H9 (cell line): ENCODE data around the gene ARF5. TPM values are rescaled to one million over a fixed set of nuclear protein-coding genes. Genes with fewer than 3 reads are reported as not detected.

Source experiments
- DNase-seq: peaks from one replicate; pipeline ENCODE4 v3.0.0-alpha.2; 2017
- H2AFZ ChIP-seq: one replicate; pipeline ENCODE4 v1.6.1; 2013; ENCODE audit warnings: mild to moderate bottlenecking, low read length, control low read depth, moderate library complexity
- H2AK5ac ChIP-seq: 2 replicates; pipeline ENCODE4 v1.6.1; 2013; ENCODE audit warnings: low read length, control low read depth, mixed read lengths; ENCODE audit not compliant: insufficient read length
- H2BK120ac ChIP-seq: one replicate; pipeline ENCODE4 v1.6.1; 2013; ENCODE audit warnings: low read depth, mild to moderate bottlenecking, low read length, control low read depth, inconsistent platforms; ENCODE audit not compliant: poor library complexity, severe bottlenecking
- H2BK12ac ChIP-seq: 2 replicates; pipeline ENCODE4 v1.6.1; 2013; ENCODE audit warnings: low read length, control low read depth, mixed read lengths, low read depth; ENCODE audit not compliant: insufficient read length
- H2BK15ac ChIP-seq: 2 replicates; pipeline ENCODE4 v1.6.1; 2013; ENCODE audit warnings: low read depth, low read length, control low read depth
- H2BK20ac ChIP-seq: one replicate; pipeline ENCODE4 v1.6.1; 2013; ENCODE audit warnings: low read depth, mild to moderate bottlenecking, low read length, control low read depth, inconsistent platforms; ENCODE audit not compliant: poor library complexity, severe bottlenecking
- H2BK5ac ChIP-seq: 2 replicates; pipeline ENCODE4 v1.6.1; 2013; ENCODE audit warnings: low read length, control low read depth, mixed read lengths; ENCODE audit not compliant: insufficient read length
- H3K14ac ChIP-seq: 2 replicates; pipeline ENCODE4 v1.6.1; 2013; ENCODE audit warnings: low read length, control low read depth; ENCODE audit not compliant: insufficient read depth
- H3K18ac ChIP-seq: 2 replicates; pipeline ENCODE4 v1.6.1; 2013; ENCODE audit warnings: low read depth, mild to moderate bottlenecking, mixed read lengths, low read length, control low read depth; ENCODE audit not compliant: insufficient read length
- H3K23ac ChIP-seq: 2 replicates; pipeline ENCODE4 v1.6.1; 2013; ENCODE audit warnings: low read length, control low read depth, mixed read lengths, low read depth; ENCODE audit not compliant: insufficient read length
- H3K23me2 ChIP-seq: 2 replicates; pipeline ENCODE4 v1.6.1; 2013; ENCODE audit warnings: low read depth, mild to moderate bottlenecking, mixed read lengths, low read length, control low read depth; ENCODE audit not compliant: insufficient read length, poor library complexity, severe bottlenecking
- H3K27ac ChIP-seq: 2 replicates; pipeline ENCODE4 v1.5.1; 2013; ENCODE audit warnings: low read length, control low read depth, mixed read lengths, low read depth; ENCODE audit not compliant: insufficient read length
- H3K27me3 ChIP-seq: 2 replicates; pipeline ENCODE4 v1.6.1; 2013; ENCODE audit warnings: low read length, control low read depth, inconsistent platforms; ENCODE audit not compliant: insufficient read depth
- H3K4ac ChIP-seq: 2 replicates; pipeline ENCODE4 v1.6.1; 2013; ENCODE audit warnings: low read depth, mild to moderate bottlenecking, control low read depth, inconsistent platforms, low read length, moderate library complexity
- H3K4me1 ChIP-seq: 2 replicates; pipeline ENCODE4 v1.6.1; 2013; ENCODE audit warnings: low read length, control low read depth, inconsistent platforms; ENCODE audit not compliant: insufficient read depth
- H3K4me2 ChIP-seq: 2 replicates; pipeline ENCODE4 v1.6.1; 2013; ENCODE audit warnings: low read length, control low read depth, mixed read lengths; ENCODE audit not compliant: insufficient read length, insufficient read depth
- H3K56ac ChIP-seq: 2 replicates; pipeline ENCODE4 v1.6.1; 2013; ENCODE audit warnings: low read depth, mild to moderate bottlenecking, mixed read lengths, low read length, control low read depth; ENCODE audit not compliant: insufficient read length
- H3K79me1 ChIP-seq: 2 replicates; pipeline ENCODE4 v1.6.1; 2013; ENCODE audit warnings: low read depth, mild to moderate bottlenecking, moderate library complexity, low read length, control low read depth, inconsistent platforms; ENCODE audit not compliant: insufficient read depth, poor library complexity, severe bottlenecking
- H3K79me2 ChIP-seq: 2 replicates; pipeline ENCODE4 v1.6.1; 2013; ENCODE audit warnings: low read length, control low read depth, inconsistent platforms; ENCODE audit not compliant: insufficient read depth
- H3K9ac ChIP-seq: 2 replicates; pipeline ENCODE4 v1.6.1; 2013; ENCODE audit warnings: low read length, control low read depth, mixed read lengths; ENCODE audit not compliant: insufficient read length; ENCODE audit errors: extremely low read depth
- H3K9me3 ChIP-seq: one replicate; pipeline ENCODE4 v1.6.1; 2013; ENCODE audit warnings: low read depth, low read length, inconsistent platforms; ENCODE audit not compliant: control insufficient read depth
- H3T11ph ChIP-seq: one replicate; pipeline ENCODE4 v1.6.1; 2013; ENCODE audit warnings: mild to moderate bottlenecking, low read length, control low read depth, inconsistent platforms
- H4K20me1 ChIP-seq: one replicate; pipeline ENCODE4 v1.6.1; 2013; ENCODE audit not compliant: control insufficient read depth, insufficient read length, insufficient read depth
- H4K5ac ChIP-seq: 2 replicates; pipeline ENCODE4 v1.6.1; 2013; ENCODE audit warnings: low read depth, mild to moderate bottlenecking, mixed read lengths, low read length, control low read depth; ENCODE audit not compliant: insufficient read length
- H4K8ac ChIP-seq: replicated peaks from 2 replicates; pipeline ENCODE4 v1.6.1; 2013; ENCODE audit warnings: low read length, control low read depth, mixed read lengths, low read depth; ENCODE audit not compliant: insufficient read length
- H4K91ac ChIP-seq: 2 replicates; pipeline ENCODE4 v1.6.1; 2013; ENCODE audit warnings: low read depth, mild to moderate bottlenecking, moderate library complexity, mixed read lengths, low read length, control low read depth; ENCODE audit not compliant: insufficient read length
- H3K27ac Mint-ChIP-seq, 3 experiments: 2 replicates in 2 of 3; 3 replicates in 1 of 3; pipeline ENCODE4 v1.8.0; 2020 to 2021; ENCODE audit warnings: mixed read lengths in 3 of 3, mild to moderate bottlenecking in 1 of 3, moderate library complexity in 1 of 3
- H3K27me3 Mint-ChIP-seq: 2 replicates; pipeline ENCODE4 v1.8.0; 2021; ENCODE audit warnings: low read depth, mild to moderate bottlenecking, moderate library complexity, mixed read lengths
- H3K36me3 Mint-ChIP-seq, 3 experiments: 2 replicates in 2 of 3; 3 replicates in 1 of 3; pipeline ENCODE4 v1.8.0; 2020 to 2021; ENCODE audit warnings: low read depth in 3 of 3, mixed read lengths in 3 of 3; ENCODE audit not compliant: insufficient read depth in 1 of 3
- H3K4me1 Mint-ChIP-seq, 2 experiments: 2 replicates each; pipeline ENCODE4 v1.8.0; 2020; ENCODE audit warnings: mixed read lengths in 2 of 2
- H3K4me3 Mint-ChIP-seq, 2 experiments: 2 replicates in 1 of 2; 3 replicates in 1 of 2; pipeline ENCODE4 v1.8.0; 2020 to 2021; ENCODE audit warnings: mild to moderate bottlenecking in 2 of 2, mixed read lengths in 2 of 2, moderate library complexity in 1 of 2
- H3K9me3 Mint-ChIP-seq, 2 experiments: 2 replicates in 1 of 2; 3 replicates in 1 of 2; pipeline ENCODE4 v1.8.0; 2020; ENCODE audit warnings: mild to moderate bottlenecking in 2 of 2, mixed read lengths in 2 of 2, moderate library complexity in 1 of 2
- CTCF ChIP-seq: fragments of 200-600 bp; sonication (generic); conservative IDR thresholded peaks from 3 replicates; pipeline ENCODE4 v1.8.0; 2021; ENCODE audit warnings: antibody characterized with exemption, mild to moderate bottlenecking
- WGBS: extraction: QIAGEN DNeasy Blood & Tissue Kit; methylation state at CpG from one replicate; pipeline ENCODE4 v1.1.7; 2013; ENCODE audit warnings: missing lambda C conversion rate, low lambda C conversion rate, mixed read lengths; ENCODE audit not compliant: insufficient read length; ENCODE audit errors: extremely low coverage; 5-methylcytosine and 5-hydroxymethylcytosine counted together
- long read RNA-seq: library from polyadenylated mRNA; unstranded; transcript quantifications from one replicate; pipeline ENCODE4 v2.0.0, GENCODE V29; 2020
- total RNA-seq: library from RNA; stranded (reverse); gene quantifications from 2 replicates; pipeline ENCODE4 v1.2.1, GENCODE V29; 2021

Gene ARF5
- 169 and 177 TPM in 2 replicates for total RNA-seq
- long read RNA-seq, transcript ARF5-204 (5 exons, 1,509 nt): minor isoform, 11 of 427 reads
- long read RNA-seq, transcript ARF5-201 (6 exons, 1,103 nt): major isoform, 405 of 427 reads
- long read RNA-seq, partial matches to known transcripts: 3 of 427 reads
- long read RNA-seq, other reads (novel, unspliced or antisense): 8 of 427 reads

- no peak within 1 kb of the TSS for H4K91ac ChIP-seq
- Mint-ChIP-seq H3K27ac (peak within 1 kb of the TSS; percentile 95 to 98 (median 98)), H3K4me3 (peak within 1 kb of the TSS; percentile 94 to 100), H3K27me3 (peaks cover 24% of the 10 kb centered on the region), H3K9me3 (no peaks in the 10 kb centered on the region), H3K4me1 (peaks cover 18 to 33% of the 10 kb centered on the region in 2 experiments), H3K36me3 (peaks cover 24 to 41% (median 26%) of the 10 kb centered on the region in 3 experiments)
- no peak within 1 kb of the TSS for H2BK120ac ChIP-seq
- no CpG with 5 or more reads among the region's 77 CpGs for WGBS
- no peak within 1 kb of the TSS for H3K23ac ChIP-seq
- H3K79me1 ChIP-seq: peaks cover 6% of the 10 kb centered on the region
- H3K79me2 ChIP-seq: no peaks in the 10 kb centered on the region
- H3K56ac ChIP-seq: no peak within 1 kb of the TSS
- H3T11ph ChIP-seq: no peak within 1 kb of the TSS
- TF ChIP-seq CTCF: no peak
- peak within 1 kb of the TSS; percentile 45 for H3K9ac ChIP-seq
- H4K8ac ChIP-seq: no peak within 1 kb of the TSS
- H3K14ac ChIP-seq: peak within 1 kb of the TSS; percentile 15
- H2BK12ac ChIP-seq: no peak within 1 kb of the TSS
- H3K23me2 ChIP-seq: peaks cover 18% of the 10 kb centered on the region
- H3K27me3 ChIP-seq: peaks cover 7% of the 10 kb centered on the region; the same call in 1 of the 2 replicates
- H3K9me3 ChIP-seq: no peaks in the 10 kb centered on the region
- H2AK5ac ChIP-seq: no peak within 1 kb of the TSS
- H4K5ac ChIP-seq: no peak within 1 kb of the TSS
- peak within 1 kb of the TSS; percentile 1 for H2AFZ ChIP-seq
- H3K4ac ChIP-seq: no peak within 1 kb of the TSS
- H3K18ac ChIP-seq: peak within 1 kb of the TSS; percentile 49
- DNase-seq: peak; percentile 92
- H3K27ac ChIP-seq: no peak within 1 kb of the TSS
- peaks cover 2% of the 10 kb centered on the region; the same call in 1 of the 2 replicates for H3K4me1 ChIP-seq
- no peak within 1 kb of the TSS for H2BK5ac ChIP-seq
- no peak within 1 kb of the TSS for H2BK20ac ChIP-seq
- H2BK15ac ChIP-seq: no peak within 1 kb of the TSS
- H4K20me1 ChIP-seq: no peaks in the 10 kb centered on the region
- peak within 1 kb of the TSS; percentile 82 for H3K4me2 ChIP-seq
These were observed at the start of gene ARF5 for GRCh38 chr7:127588019-127588696. Gene ARF5 (plus strand): TSS chr7:127588411. CDS start chr7:127588499, 88 bp downstream.
